Right ventricle myocardium superior (tissue), 1 donor: Measurements from ENCODE around the gene KCNJ2. TPM values are rescaled to one million over a fixed set of nuclear protein-coding genes. Genes with fewer than 3 reads are reported as not detected.

Experiments
- total RNA-seq: library from RNA; stranded (reverse); fragmentation: NEBNext Ultra II Directional; extraction: Animal tissue kit (Norgen Biotek cat#: 25700); gene quantifications from one replicate; pipeline ENCODE4 v1.2.1, GENCODE V29; 2021
- donor health status: DM: no; HTN: yes; CAD: no; lungs with severe emphysema.

KCNJ2 gene
- total RNA-seq, 1 donor from 2014 or later: 47.1 TPM

Other genes starting within 250 kb of the KCNJ2 start
- gene KCNJ16, start 94.3 kb upstream of the KCNJ2 start, total RNA-seq: not detected